Spleen (tissue), 7 donors: ENCODE results near the gene NOXA1.

Source experiments
- CTCF ChIP-seq, 11 experiments: fragments of 200-600 bp in 7 of 11; fragments of 450-650 bp in 4 of 11; sonication (generic) in 4 of 11; IDR thresholded peaks in 8 of 11; conservative IDR thresholded peaks in 3 of 11; 1 replicate in 7 of 11; 2 replicates in 4 of 11; pipeline versions ENCODE4 v1.4.0 to v1.8.0; 2016 to 2021; ENCODE audit warnings: antibody characterized with exemption in 11 of 11, inconsistent platforms in 4 of 11, mild to moderate bottlenecking in 1 of 11
- POLR2A ChIP-seq, 3 donors: fragments of 450-650 bp; IDR thresholded peaks; one replicate each; pipeline ENCODE4 v1.5.1; 2017; ENCODE audit warnings: antibody characterized with exemption in 3 of 3, mild to moderate bottlenecking in 1 of 3
- POLR2AphosphoS5 ChIP-seq, 3 donors: sonication (generic); formaldehyde crosslinking; IDR thresholded peaks; one replicate each; pipeline ENCODE4 v1.5.1; 2017; ENCODE audit warnings: antibody characterized with exemption in 3 of 3
- donor health status: DM: no; HTN: no; CAD: no; lungs with moderate emphysema.
- donor health status: DM: no; HTN: no; CAD: no.
- donor health status: DM: no; HTN: no; CAD: no.

GRCh38 chr9:137431416-137431931 is 8.3 kb downstream of the NOXA1 start:
- TF ChIP-seq CTCF (IDR thresholded peaks at IDR 0.05 in 8 of 11, conservative IDR thresholded peaks at IDR 0.05 in 3 of 11) (no peak), POLR2AphosphoS5 (IDR thresholded peaks at IDR 0.05) (no peak), POLR2A (IDR thresholded peaks at IDR 0.05) (no peak)
